HG03108 (cell line): ENCODE measurements around the gene JUN.

ENCODE experiments used
- ATAC-seq: cut with Tn5 transposase; IDR thresholded peaks from one replicate; pipeline ENCODE4 v1.9.1; 2021; ENCODE audit warnings: moderate library complexity; ENCODE audit not compliant: unreplicated experiment

Gene JUN

GRCh38 chr1:58784758-58785441 is 1.1 kb upstream of the JUN start:
- ATAC-seq = no peak

- ATAC-seq = peak; percentile 8
These were observed 506 bp downstream of the JUN start for GRCh38 chr1:58783090-58783992.

GRCh38 chr1:58782178-58783089 is 1.4 kb downstream of the JUN start:
- peak; percentile 19 for ATAC-seq

- ATAC-seq = no peak
These were observed 2.2 kb downstream of the JUN start for GRCh38 chr1:58781541-58782177.

- no peak for ATAC-seq
These were observed 2.9 kb downstream of the JUN start for GRCh38 chr1:58780836-58781452.

- ATAC-seq = no peak
These were observed 3.4 kb downstream of the JUN start for GRCh38 chr1:58780411-58780810.

GRCh38 chr1:58779801-58780382 is 4.0 kb downstream of the JUN start:
- ATAC-seq = no peak

- no peak for ATAC-seq
These were observed 4.6 kb downstream of the JUN start for GRCh38 chr1:58779059-58779754.

GRCh38 chr1:58778385-58779000 is 5.4 kb downstream of the JUN start:
- ATAC-seq = no peak

- no peak for ATAC-seq
These were observed 9.8 kb downstream of the JUN start for GRCh38 chr1:58774027-58774426.

GRCh38 chr1:58773406-58773840 is 10.4 kb downstream of the JUN start:
- peak; percentile 89 for ATAC-seq

- no peak for ATAC-seq
These were observed 14.0 kb downstream of the JUN start for GRCh38 chr1:58769809-58770320.

- no peak for ATAC-seq
These were observed 14.7 kb downstream of the JUN start for GRCh38 chr1:58768971-58769808.

GRCh38 chr1:58768191-58768731 is 15.6 kb downstream of the JUN start:
- no peak for ATAC-seq

GRCh38 chr1:58767143-58767542 is 16.7 kb downstream of the JUN start:
- ATAC-seq = no peak

- ATAC-seq = no peak
These were observed 18.4 kb downstream of the JUN start for GRCh38 chr1:58765441-58765840.

- ATAC-seq = no peak
These were observed 18.8 kb downstream of the JUN start for GRCh38 chr1:58765006-58765405.
